Endothelial cell of umbilical vein (primary cell): ENCODE results near the gene DDX23. TPM values are rescaled to one million over a fixed set of nuclear protein-coding genes. Genes with fewer than 3 reads are reported as not detected.

Source experiments
- BruUV-seq: library from RNA; stranded (reverse); fragments of 400-500 nt; replicated peaks from 2 replicates; lab custom pipeline; 2021; lab: Mats Ljungman, UMichigan
- CTCF ChIA-PET: fragments of 300-600, 350-600 bp; sonication (Branson Sonifier 250); formaldehyde crosslinking; loops from one replicate; lab custom pipeline; 2021; ENCODE audit warnings: antibody characterized with exemption, inconsistent platforms; lab: Charles Lee
- POLR2A ChIA-PET: fragments of 300-600, 350-600 bp; sonication (Branson Sonifier 250); formaldehyde crosslinking; loops from one replicate; lab custom pipeline; 2021; ENCODE audit warnings: antibody characterized with exemption, inconsistent platforms; lab: Charles Lee
- DNase-seq: peaks from one replicate; pipeline ENCODE4 v3.0.0-alpha.2; 2011; ENCODE audit warnings: low read depth, low spot score
- FAIRE-seq: peaks from 2 replicates; lab custom pipeline; 2011; peaks lifted over from hg19 to GRCh38; lab: Jason Lieb, UNC
- H2AFZ ChIP-seq: 2 replicates; pipeline ENCODE4 v1.6.0; 2012; ENCODE audit warnings: low read depth, low read length, control low read depth, inconsistent platforms
- H3K27ac ChIP-seq: 2 replicates; pipeline ENCODE4 v1.5.1; 2011; ENCODE audit warnings: low read depth, mild to moderate bottlenecking, control low read depth, low read length, moderate library complexity; ENCODE audit not compliant: insufficient read depth
- H3K27me3 ChIP-seq, 2 experiments: 2 replicates each; pipeline versions ENCODE4 v1.6.0 to v1.6.1; 2011; ENCODE audit warnings: low read length in 2 of 2, mixed read lengths in 1 of 2; ENCODE audit not compliant: control insufficient read depth in 2 of 2, insufficient read depth in 2 of 2
- H3K36me3 ChIP-seq, 2 experiments: 2 replicates in 1 of 2; 3 replicates in 1 of 2; pipeline ENCODE4 v1.5.1; 2011; ENCODE audit warnings: low read length in 2 of 2, mild to moderate bottlenecking in 1 of 2, moderate library complexity in 1 of 2; ENCODE audit not compliant: control insufficient read depth in 2 of 2, insufficient read depth in 2 of 2; ENCODE audit errors: extremely low read depth in 1 of 2
- H3K4me1 ChIP-seq: 3 replicates; pipeline ENCODE4 v1.5.1; 2011; ENCODE audit warnings: mild to moderate bottlenecking, low read length; ENCODE audit not compliant: control insufficient read depth, insufficient read depth; ENCODE audit errors: extremely low read depth
- H3K4me2 ChIP-seq: 2 replicates; pipeline ENCODE4 v1.6.1; 2011; ENCODE audit warnings: low read length, control low read depth, mixed read lengths; ENCODE audit not compliant: insufficient read depth
- H3K4me3 ChIP-seq, 3 experiments: fragments of 200-600 bp in 1 of 3; sonication (generic), shearing (Covaris generic) in 1 of 3; replicated peaks in 1 of 3; 2 replicates each; pipeline ENCODE4 v1.5.1; 2011 to 2016; ENCODE audit warnings: control low read depth in 3 of 3, low read length in 3 of 3, mild to moderate bottlenecking in 2 of 3, inconsistent platforms in 1 of 3, low read depth in 1 of 3, moderate library complexity in 1 of 3; ENCODE audit not compliant: insufficient read depth in 1 of 3
- H3K79me2 ChIP-seq: 2 replicates; pipeline ENCODE4 v1.6.0; 2012; ENCODE audit warnings: low read length, inconsistent platforms; ENCODE audit not compliant: control insufficient read depth, insufficient read depth
- H3K9ac ChIP-seq: replicated peaks from 2 replicates; pipeline ENCODE3; 2011; ENCODE audit warnings: low read length, control low read depth; ENCODE audit not compliant: insufficient read depth; ENCODE audit errors: extremely low read depth
- H3K9me1 ChIP-seq: replicated peaks from 3 replicates; pipeline ENCODE4 v1.6.0; 2011; ENCODE audit warnings: mild to moderate bottlenecking, low read length; ENCODE audit not compliant: control insufficient read depth, insufficient read depth; ENCODE audit errors: extremely low read depth
- H3K9me3 ChIP-seq: replicated peaks from 2 replicates; pipeline ENCODE4 v1.5.1; 2012; ENCODE audit warnings: low read length, inconsistent platforms; ENCODE audit not compliant: control insufficient read depth, insufficient read depth
- H4K20me1 ChIP-seq: replicated peaks from 2 replicates; pipeline ENCODE3; 2011; ENCODE audit warnings: mild to moderate bottlenecking, low read length; ENCODE audit not compliant: control insufficient read depth, insufficient read depth; ENCODE audit errors: extremely low read depth
- CTCF ChIP-seq, 2 donors: IDR thresholded peaks; 1 replicate in 1 of 2; 2 replicates in 1 of 2; pipeline ENCODE4 v1.5.1; 2011; ENCODE audit warnings: low read length in 2 of 2, mild to moderate bottlenecking in 2 of 2, moderate library complexity in 2 of 2, control low read depth in 1 of 2, inconsistent platforms in 1 of 2, low read depth in 1 of 2; ENCODE audit not compliant: insufficient read depth in 1 of 2; ENCODE audit errors: extremely low read depth in 1 of 2
- EZH2 ChIP-seq: IDR thresholded peaks from 2 replicates; pipeline ENCODE4 v1.6.1; 2012; ENCODE audit warnings: borderline replicate concordance, low read depth, mild to moderate bottlenecking, moderate library complexity, low read length, inconsistent platforms; ENCODE audit not compliant: severe bottlenecking
- FOS ChIP-seq: IDR thresholded peaks from 2 replicates; pipeline ENCODE4 v1.6.1; 2011; ENCODE audit warnings: mild to moderate bottlenecking, low read length, moderate library complexity, borderline replicate concordance; ENCODE audit not compliant: insufficient read depth
- GATA2 ChIP-seq: IDR thresholded peaks from 2 replicates; pipeline ENCODE4 v1.7.0; 2011; ENCODE audit warnings: low read depth, mild to moderate bottlenecking, moderate library complexity, mixed read lengths, low read length; ENCODE audit not compliant: insufficient read length, insufficient read depth
- JUN ChIP-seq: IDR thresholded peaks from 2 replicates; pipeline ENCODE4 v1.6.1; 2011; ENCODE audit warnings: borderline replicate concordance, low read depth; ENCODE audit not compliant: insufficient read length, insufficient read depth
- MAX ChIP-seq: IDR thresholded peaks from 2 replicates; pipeline ENCODE4 v1.6.1; 2011; ENCODE audit not compliant: insufficient read depth, insufficient read length
- MYC ChIP-seq: IDR thresholded peaks from one replicate; pipeline ENCODE4 v1.6.1; 2011; ENCODE audit warnings: mild to moderate bottlenecking, low read depth, low read length
- POLR2A ChIP-seq: IDR thresholded peaks from 2 replicates; pipeline ENCODE4 v1.6.1; 2012; ENCODE audit warnings: low read depth, mild to moderate bottlenecking, control low read depth, low read length
- POLR2AphosphoS5 ChIP-seq: IDR thresholded peaks from 2 replicates; pipeline ENCODE4 v1.6.1; 2012; ENCODE audit warnings: low read depth, mild to moderate bottlenecking, control low read depth, low read length, moderate library complexity; ENCODE audit not compliant: insufficient read depth
- dilution Hi-C: fragments of 300-500 bp; cut with MboI; formaldehyde crosslinking; loops from one replicate; pipeline ENCODE4 v1.15.0; 2019; ENCODE audit warnings: low sequenced_read_pairs; ENCODE audit not compliant: extremely low pct_ligation_motif_present
- intact Hi-C: fragments of 100-400 bp; cut with micrococcal nuclease; formaldehyde crosslinking; loops from one replicate; pipeline ENCODE4 v1.10.0; 2022
- polyA plus RNA-seq, 4 experiments: library from polyadenylated mRNA; depleted of rRNA in 3 of 4; stranded (reverse) in 3 of 4; unstranded in 1 of 4; fragments of >200 nt; gene quantifications; 2 replicates each; pipeline versions ENCODE4 v1.2.1 to v1.2.3, GENCODE V29; 2011 to 2012; ENCODE audit warnings: missing spikeins in 1 of 4
- total RNA-seq: library from RNA; stranded (reverse); gene quantifications from 2 replicates; pipeline ENCODE4 v1.2.3, GENCODE V29; 2021

The DDX23 gene
- total and polyA plus RNA-seq, 2 donors (not counting 3 experiments of a cell fraction or from before 2014, with no cell fraction given) = 56.0 to 107 TPM

- no peak overlapping the region for H3K27ac ChIP-seq
- POLR2A ChIA-PET = no interaction called here
- no peak overlapping the region for H3K4me3 ChIP-seq
- CTCF ChIA-PET = interaction anchor here (0.9 kb wide), 1 partner anchor 55 kb away, joined by 3 read pairs; no protein-coding TSS in a partner anchor
- H3K9me1 ChIP-seq = no peaks in the 10 kb centered on the region
- no peak for FAIRE-seq
- H3K9ac ChIP-seq = no peak overlapping the region
- no peaks in the 10 kb centered on the region for H3K36me3 ChIP-seq
- no peak overlapping the region for H2AFZ ChIP-seq
- no peak overlapping the region for H3K4me2 ChIP-seq
- H3K9me3 ChIP-seq = no peaks in the 10 kb centered on the region
- DNase-seq = no peak
- H3K79me2 ChIP-seq = no peaks in the 10 kb centered on the region
- no TSS peak for BruUV-seq
- intact Hi-C loops (no loop called here), dilution Hi-C loops (no loop called here)
- H3K27me3 ChIP-seq = peaks cover 0 to 1% of the 10 kb centered on the region in 2 experiments
- no peaks in the 10 kb centered on the region for H3K4me1 ChIP-seq
- H4K20me1 ChIP-seq = no peaks in the 10 kb centered on the region
- no peak for TF ChIP-seq MYC
- no peak for TF ChIP-seq POLR2A
- no peak for TF ChIP-seq GATA2
- TF ChIP-seq FOS = no peak
- TF ChIP-seq EZH2 = no peak
Observed at GRCh38 chr12:48807981-48808380, 44.0 kb downstream of the DDX23 start.

GRCh38 chr12:48803675-48804074 is 48.3 kb downstream of the DDX23 start:
- no peaks in the 10 kb centered on the region for H3K79me2 ChIP-seq
- CTCF ChIA-PET = interaction anchor here (1.0 to 16.5 kb wide), 2 partner anchors 11 to 46 kb away, joined by 4 to 606 read pairs; no protein-coding TSS in a partner anchor
- H3K9ac ChIP-seq = no peak overlapping the region
- POLR2A ChIA-PET = no interaction called here
- no peaks in the 10 kb centered on the region for H3K4me1 ChIP-seq
- BruUV-seq = no TSS peak
- dilution Hi-C loops = no loop called here
- H2AFZ ChIP-seq = no peak overlapping the region
- DNase-seq = no peak
- H3K4me2 ChIP-seq = no peak overlapping the region
- H3K4me3 ChIP-seq = no peak overlapping the region
- FAIRE-seq = no peak
- TF ChIP-seq POLR2AphosphoS5 = no peak
- TF ChIP-seq FOS = no peak
- no peak for TF ChIP-seq EZH2
- no peak for TF ChIP-seq JUN
- TF ChIP-seq GATA2 = no peak
- TF ChIP-seq CTCF (IDR thresholded peaks at IDR 0.05; ENCODE audit: extremely low read depth in 1 of 2, insufficient read depth in 1 of 2, low read depth in 1 of 2, low read length in 2 of 2) = no peak
- TF ChIP-seq POLR2A = no peak
- TF ChIP-seq MAX = no peak
- no peak for TF ChIP-seq MYC
- no peaks in the 10 kb centered on the region for H3K9me1 ChIP-seq
- no peaks in the 10 kb centered on the region for H4K20me1 ChIP-seq
- intact Hi-C loops = no loop called here
- H3K9me3 ChIP-seq = no peaks in the 10 kb centered on the region
- no peaks in the 10 kb centered on the region for H3K36me3 ChIP-seq
- H3K27ac ChIP-seq = no peak overlapping the region
- peaks cover 0 to 3% of the 10 kb centered on the region in 2 experiments for H3K27me3 ChIP-seq
